ENCODE results near the gene SIMC1. TPM values are rescaled to one million over a fixed set of nuclear protein-coding genes. Genes with fewer than 3 reads are reported as not detected.

Gene SIMC1
- total RNA-seq, 6 experiments from 2014 or later = 11.1 to 14.2 (median 13.0) TPM

- Mint-ChIP-seq H3K27me3 (ENCODE audit: insufficient read depth) (peaks cover 2% of the 10 kb centered on the region), H3K4me3 (no peak overlapping the region), H3K36me3 (ENCODE audit: low read depth) (peaks cover 7% of the 10 kb centered on the region), H3K9me3 (no peaks in the 10 kb centered on the region), H3K27ac (no peak overlapping the region), H3K4me1 (ENCODE audit: low read depth) (no peaks in the 10 kb centered on the region)
- no peak for TF ChIP-seq CTCF (IDR thresholded peaks at IDR 0.05)
- DNase-seq = no peak
Measured at GRCh38 chr5:176339304-176339703, 101.1 kb downstream of the SIMC1 start.

- H3K9me3 Mint-ChIP-seq = no peaks in the 10 kb centered on the region
- no peak overlapping the region for H3K4me3 Mint-ChIP-seq
- no peak for TF ChIP-seq CTCF (IDR thresholded peaks at IDR 0.05)
- no peak for DNase-seq
- H3K27me3 Mint-ChIP-seq (ENCODE audit: insufficient read depth) = peaks cover 2% of the 10 kb centered on the region
- peaks cover 14% of the 10 kb centered on the region for H3K36me3 Mint-ChIP-seq (ENCODE audit: low read depth)
- no peaks in the 10 kb centered on the region for H3K4me1 Mint-ChIP-seq (ENCODE audit: low read depth)
- no peak overlapping the region for H3K27ac Mint-ChIP-seq
Measured at GRCh38 chr5:176341325-176342157, 103.3 kb downstream of the SIMC1 start.

GRCh38 chr5:176342158-176342483, 103.9 kb downstream of the SIMC1 start:
- Mint-ChIP-seq H3K36me3 (ENCODE audit: low read depth) (peaks cover 11% of the 10 kb centered on the region), H3K4me3 (no peak overlapping the region), H3K27ac (no peak overlapping the region), H3K9me3 (no peaks in the 10 kb centered on the region), H3K27me3 (ENCODE audit: insufficient read depth) (peaks cover 2% of the 10 kb centered on the region), H3K4me1 (ENCODE audit: low read depth) (no peaks in the 10 kb centered on the region)
- DNase-seq = no peak
- no peak for TF ChIP-seq CTCF (IDR thresholded peaks at IDR 0.05)

GRCh38 chr5:176342766-176343458, 104.7 kb downstream of the SIMC1 start:
- no peak for TF ChIP-seq CTCF (IDR thresholded peaks at IDR 0.05)
- no peaks in the 10 kb centered on the region for H3K4me1 Mint-ChIP-seq (ENCODE audit: low read depth)
- no peak overlapping the region for H3K27ac Mint-ChIP-seq
- H3K27me3 Mint-ChIP-seq (ENCODE audit: insufficient read depth) = peaks cover 2% of the 10 kb centered on the region
- H3K36me3 Mint-ChIP-seq (ENCODE audit: low read depth) = peaks cover 13% of the 10 kb centered on the region
- DNase-seq = no peak
- no peak overlapping the region for H3K4me3 Mint-ChIP-seq
- H3K9me3 Mint-ChIP-seq = no peaks in the 10 kb centered on the region

- Mint-ChIP-seq H3K27ac (no peak overlapping the region; the same call in 1 of the 2 replicates), H3K9me3 (no peaks in the 10 kb centered on the region), H3K4me1 (ENCODE audit: low read depth) (peaks cover 12% of the 10 kb centered on the region), H3K36me3 (ENCODE audit: low read depth) (peaks cover 64% of the 10 kb centered on the region), H3K27me3 (ENCODE audit: insufficient read depth) (no peaks in the 10 kb centered on the region; the same call in 1 of the 2 replicates), H3K4me3 (no peak overlapping the region)
- no peak for DNase-seq
- no peak for TF ChIP-seq CTCF (IDR thresholded peaks at IDR 0.05)
Measured at GRCh38 chr5:176350416-176350815, 112.2 kb downstream of the SIMC1 start.

Measured in HFFc6 (cell line).